ENCODE results near the gene DOCK4. TPM values are rescaled to one million over a fixed set of nuclear protein-coding genes. Genes with fewer than 3 reads are reported as not detected.

Gene DOCK4
- total and polyA plus RNA-seq, 10 of the 15 experiments (the other 5 are each of a cell fraction or from before 2014, with no cell fraction given): 0.03 to 0.73 (median 0.38) TPM

- SMC1A ChIA-PET (ENCODE audit: uncharacterized antibody, unreplicated experiment): no interaction called here
- BruUV-seq (replicated peaks): no TSS peak
These were observed 61.0 kb downstream of the DOCK4 start for GRCh38 chr7:112145206-112145605.

More at GRCh38 chr7:112145206-112145605, 61.0 kb downstream of the DOCK4 start:
- Histone ChIP-seq H3K4me2 (ENCODE audit: control insufficient read depth, insufficient read depth) (no peak overlapping the region), H3K4me3 (no peak overlapping the region), H3K36me3 (ENCODE audit: control insufficient read depth in 2 of 2, insufficient read depth in 2 of 2, low read length in 1 of 2) (no peaks in the 10 kb centered on the region), H4K20me1 (ENCODE audit: control insufficient read depth, insufficient read depth) (no peaks in the 10 kb centered on the region), H2AFZ (ENCODE audit: control insufficient read depth, low read depth, low read length) (no peak overlapping the region), H3K9ac (ENCODE audit: control insufficient read depth, insufficient read depth, low read length) (no peak overlapping the region), H3K79me2 (ENCODE audit: control insufficient read depth, insufficient read depth, low read length) (no peaks in the 10 kb centered on the region), H3K27ac (ENCODE audit: control insufficient read depth, insufficient read depth) (no peak overlapping the region), H3K27me3 (replicated peaks in 1 of 2; ENCODE audit: control insufficient read depth in 2 of 2, insufficient read depth in 2 of 2, low read length in 1 of 2) (no peaks in the 10 kb centered on the region; a peak in 1 of 4 replicates), H3K4me1 (ENCODE audit: control insufficient read depth, insufficient read depth, low read length) (no peaks in the 10 kb centered on the region), H3K9me3 (replicated peaks; ENCODE audit: control insufficient read depth, insufficient read depth, low read length) (no peaks in the 10 kb centered on the region)
- ChIA-PET RAD21 (ENCODE audit: unreplicated experiment) (no interaction called here), POLR2A (no interaction called here), CTCF (interaction anchor here (1.4 kb wide), 1 partner anchor 10 kb away, joined by 3 read pairs; no protein-coding TSS in a partner anchor)
- WGBS (ENCODE audit: insufficient coverage, insufficient replicate concordance, low lambda C conversion rate, missing lambda C conversion rate): 66% methylated on average over 5 of the region's 5 CpGs
- DNase-seq (ENCODE audit: low read depth, low spot score) (no peak), FAIRE-seq (no peak), ATAC-seq (no peak)
- intact Hi-C loops (cut with micrococcal nuclease; ENCODE audit: unreplicated experiment) (no loop called here), in situ Hi-C loops (cut with MboI) (no loop called here)
- TF ChIP-seq PKNOX1 (IDR thresholded peaks at IDR 0.05) (no peak), RAD51 (IDR thresholded peaks at IDR 0.05) (no peak), POLR2AphosphoS5 (IDR thresholded peaks at IDR 0.05; ENCODE audit: low read length) (no peak), ZNF207 (IDR thresholded peaks at IDR 0.05; ENCODE audit: borderline replicate concordance) (no peak), MAX (IDR thresholded peaks at IDR 0.05; ENCODE audit: low read depth, low read length) (no peak), PAX5 (IDR thresholded peaks at IDR 0.05; ENCODE audit: borderline replicate concordance, low read depth, low read length) (no peak), USF2 (IDR thresholded peaks at IDR 0.05; ENCODE audit: borderline replicate concordance, low read depth, low read length) (no peak), BCLAF1 (IDR thresholded peaks at IDR 0.05) (no peak), ZBTB33 (IDR thresholded peaks at IDR 0.05) (no peak), IKZF1 (conservative IDR thresholded peaks at IDR 0.05) (no peak), USF1 (IDR thresholded peaks at IDR 0.05; ENCODE audit: borderline replicate concordance, extremely low read length, insufficient read depth, low read depth, low read length) (no peak), JUNB (IDR thresholded peaks at IDR 0.05) (no peak), ATF3 (IDR thresholded peaks at IDR 0.05; ENCODE audit: borderline replicate concordance, extremely low read depth, low read depth, low read length) (no peak), LARP7 (IDR thresholded peaks at IDR 0.05) (no peak)
